ENCODE measurements around the gene SEPTIN8. TPM values are rescaled to one million over a fixed set of nuclear protein-coding genes. Genes with fewer than 3 reads are reported as not detected.

The SEPTIN8 gene
- total RNA-seq, 4 donors from 2014 or later, result 5.2 to 7.9 (median 6.8) TPM

DNA sequence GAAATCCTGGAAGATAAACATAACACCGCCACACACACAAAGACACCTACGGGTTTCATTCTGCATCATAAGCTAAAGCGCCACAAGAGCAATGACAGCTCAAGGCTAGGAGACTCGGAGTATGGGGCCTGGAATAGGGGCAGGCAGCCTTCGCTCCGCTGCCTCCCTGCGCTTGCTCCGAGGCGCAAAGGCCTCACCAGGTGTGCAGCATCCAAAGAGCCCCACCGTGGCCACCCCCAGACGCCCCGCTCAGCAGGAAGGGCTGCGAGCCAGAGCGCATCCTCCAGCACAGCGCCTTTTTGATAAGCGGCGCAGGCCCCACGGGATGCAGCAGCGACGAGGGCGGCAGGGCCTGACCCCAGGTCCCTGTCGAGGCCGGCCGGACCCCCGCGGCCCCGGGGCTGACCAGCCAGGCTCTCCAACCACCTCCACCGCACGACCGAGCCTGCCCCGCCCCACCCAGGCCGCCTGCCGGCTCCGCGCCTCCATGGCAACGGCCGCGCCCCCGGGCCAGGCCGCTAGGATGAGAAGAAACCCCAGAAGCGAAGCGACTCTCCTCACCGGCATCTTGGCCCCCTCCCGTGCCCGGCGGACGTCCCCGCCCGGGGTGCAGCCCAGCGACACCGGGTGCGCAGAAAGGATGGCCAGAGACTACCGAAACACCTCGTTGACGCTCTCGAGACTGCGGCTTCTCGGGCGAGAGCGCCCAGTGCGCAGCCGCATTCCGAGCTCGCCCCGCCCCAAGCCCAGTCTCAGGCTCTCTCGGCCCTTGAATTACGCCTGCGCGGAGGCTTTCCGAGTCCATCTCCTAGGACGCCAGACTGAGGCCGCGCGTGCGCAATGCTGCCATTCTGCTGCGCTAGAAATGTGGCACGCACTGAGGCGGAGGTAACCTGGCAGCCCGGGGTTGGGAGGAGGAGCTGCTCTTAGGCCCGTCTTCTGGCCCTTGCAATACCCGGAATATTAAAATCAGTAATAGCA, 39.9 kb downstream of the SEPTIN8 start, which contains the start of gene KIF3A:
KIF3A (minus strand) TSS at position 694 of the 981 bp plus-strand sequence; CDS start at position 567, 127 bp downstream.
- Histone ChIP-seq H3K27ac (peak within 1 kb of the TSS; percentile 57 to 65 (median 58)), H3K36me3 (no peaks in the 10 kb centered on the region), H3K27me3 (peaks cover 0 to under 1% (median 0%) of the 10 kb centered on the region in 3 donors), H3K9me3 (no peaks in the 10 kb centered on the region), H3K4me1 (peaks cover 5 to 7% of the 10 kb centered on the region in 2 donors), H3K4me3 (peak within 1 kb of the TSS; percentile 74 to 89 (median 86))
- DNase-seq, result peak; percentile 88 to 93
- TF ChIP-seq POLR2A (IDR thresholded peaks at IDR 0.05), result no peak
- TF ChIP-seq, protein P1, sequence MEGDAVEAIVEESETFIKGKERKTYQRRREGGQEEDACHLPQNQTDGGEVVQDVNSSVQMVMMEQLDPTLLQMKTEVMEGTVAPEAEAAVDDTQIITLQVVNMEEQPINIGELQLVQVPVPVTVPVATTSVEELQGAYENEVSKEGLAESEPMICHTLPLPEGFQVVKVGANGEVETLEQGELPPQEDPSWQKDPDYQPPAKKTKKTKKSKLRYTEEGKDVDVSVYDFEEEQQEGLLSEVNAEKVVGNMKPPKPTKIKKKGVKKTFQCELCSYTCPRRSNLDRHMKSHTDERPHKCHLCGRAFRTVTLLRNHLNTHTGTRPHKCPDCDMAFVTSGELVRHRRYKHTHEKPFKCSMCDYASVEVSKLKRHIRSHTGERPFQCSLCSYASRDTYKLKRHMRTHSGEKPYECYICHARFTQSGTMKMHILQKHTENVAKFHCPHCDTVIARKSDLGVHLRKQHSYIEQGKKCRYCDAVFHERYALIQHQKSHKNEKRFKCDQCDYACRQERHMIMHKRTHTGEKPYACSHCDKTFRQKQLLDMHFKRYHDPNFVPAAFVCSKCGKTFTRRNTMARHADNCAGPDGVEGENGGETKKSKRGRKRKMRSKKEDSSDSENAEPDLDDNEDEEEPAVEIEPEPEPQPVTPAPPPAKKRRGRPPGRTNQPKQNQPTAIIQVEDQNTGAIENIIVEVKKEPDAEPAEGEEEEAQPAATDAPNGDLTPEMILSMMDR (IDR thresholded peaks at IDR 0.05 in 4 of 5, conservative IDR thresholded peaks at IDR 0.05 in 1 of 5), result peak in 2 of 5 experiments; percentile 38 to 40
- peak; percentile 99 for ATAC-seq
- in situ Hi-C loops (cut with MboI; ENCODE audit: low sequenced_read_pairs in 4 of 4), result no loop called here
- intact Hi-C loops (cut with DNase I; ENCODE audit: low total_unique reads), result loop anchor here (5.0 kb wide), 2 partner anchors 40 to 85 kb away; partner anchors contain the start of gene SEPTIN8

DNA sequence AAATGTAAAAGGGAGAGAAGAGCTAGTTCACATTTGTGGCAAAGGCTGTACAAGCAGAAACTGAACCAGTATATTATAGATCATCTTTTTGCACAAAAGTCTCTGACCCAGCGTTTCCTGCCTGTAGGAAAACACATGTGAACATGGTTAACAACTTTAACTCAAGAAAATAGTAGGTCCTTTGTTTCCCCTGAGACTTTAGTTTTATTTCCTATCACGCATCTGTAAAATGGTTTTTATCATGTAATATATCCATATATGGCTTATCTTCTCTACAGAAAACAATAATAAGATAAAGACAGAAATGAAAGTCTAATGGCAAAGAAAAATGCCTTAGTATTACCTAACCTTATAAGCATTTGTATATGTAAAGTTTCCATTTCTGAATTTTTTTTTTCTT, 42.4 kb downstream of the SEPTIN8 start:
- intact Hi-C loops (cut with DNase I; ENCODE audit: low total_unique reads), result loop anchor here (5.0 kb wide), 2 partner anchors 43 to 88 kb away; partner anchors contain the start of gene SEPTIN8
- DNase-seq (no peak), ATAC-seq (no peak)
- Histone ChIP-seq H3K9me3 (no peaks in the 10 kb centered on the region), H3K27me3 (no peaks in the 10 kb centered on the region), H3K27ac (no peak overlapping the region), H3K4me1 (peaks cover 5 to 7% of the 10 kb centered on the region in 2 donors), H3K4me3 (no peak overlapping the region), H3K36me3 (no peaks in the 10 kb centered on the region)
- TF ChIP-seq, protein P1 (IDR thresholded peaks at IDR 0.05 in 4 of 5, conservative IDR thresholded peaks at IDR 0.05 in 1 of 5), result no peak
- TF ChIP-seq POLR2A (IDR thresholded peaks at IDR 0.05), result no peak
- in situ Hi-C loops (cut with MboI; ENCODE audit: low sequenced_read_pairs in 4 of 4), result no loop called here

DNA sequence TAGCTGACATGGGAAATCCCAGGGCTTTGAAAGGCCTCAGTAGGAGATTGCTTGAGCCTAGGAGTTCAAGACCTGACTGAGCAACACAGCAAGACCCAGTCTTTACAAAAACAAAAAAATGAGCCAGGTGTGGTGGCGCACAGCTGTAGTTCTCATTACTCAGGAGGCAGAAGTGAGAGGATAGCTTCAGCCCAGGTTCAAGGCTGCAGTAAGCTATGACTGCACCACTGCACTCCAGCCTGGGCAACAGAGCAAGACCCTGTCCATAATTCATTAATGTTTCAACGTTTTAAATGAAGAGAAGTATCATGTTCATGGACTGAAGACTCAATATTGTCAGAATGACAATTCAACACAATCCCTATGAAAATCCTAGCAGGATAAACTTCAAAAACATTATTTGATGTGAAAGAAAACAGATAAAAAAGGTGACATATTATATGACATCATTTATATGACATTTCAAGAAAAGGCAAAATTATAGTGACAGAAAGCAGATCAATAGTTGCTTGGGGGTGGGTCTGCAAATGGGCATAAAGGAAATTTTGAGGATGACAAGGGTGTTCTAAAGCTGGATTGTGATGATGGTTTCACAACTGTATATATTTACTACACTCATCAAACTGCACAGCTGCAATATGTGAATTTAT, 43.4 kb downstream of the SEPTIN8 start:
- Histone ChIP-seq H3K36me3 (no peaks in the 10 kb centered on the region), H3K9me3 (no peaks in the 10 kb centered on the region), H3K27me3 (no peaks in the 10 kb centered on the region), H3K27ac (no peak overlapping the region), H3K4me3 (no peak overlapping the region), H3K4me1 (peaks cover 5 to 7% of the 10 kb centered on the region in 2 donors)
- TF ChIP-seq, protein P1 (IDR thresholded peaks at IDR 0.05 in 4 of 5, conservative IDR thresholded peaks at IDR 0.05 in 1 of 5), result no peak
- TF ChIP-seq POLR2A (IDR thresholded peaks at IDR 0.05), result no peak
- in situ Hi-C loops (cut with MboI; ENCODE audit: low sequenced_read_pairs in 4 of 4) (no loop called here), intact Hi-C loops (cut with DNase I; ENCODE audit: low total_unique reads) (no loop called here)
- no peak for ATAC-seq
- no peak for DNase-seq

DNA sequence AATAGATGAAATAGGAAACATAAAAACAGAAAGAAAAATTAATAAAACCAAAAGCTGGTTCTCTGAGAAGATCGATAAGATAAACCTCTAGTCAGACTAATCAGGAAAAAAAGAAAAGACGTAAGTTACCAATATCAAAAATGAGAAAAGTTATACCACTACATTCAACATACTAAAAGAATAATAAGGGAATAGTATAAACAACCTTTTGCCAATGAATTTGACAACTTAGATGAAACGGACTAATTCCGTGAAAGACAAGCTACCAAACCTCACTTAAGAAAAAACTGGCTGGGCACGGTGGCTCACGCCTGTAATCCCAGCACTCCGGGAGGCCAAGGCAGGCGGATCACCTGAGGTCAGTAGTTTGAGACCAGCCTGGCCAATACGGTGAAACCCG, 47.1 kb downstream of the SEPTIN8 start:
- TF ChIP-seq, protein P1 (IDR thresholded peaks at IDR 0.05 in 4 of 5, conservative IDR thresholded peaks at IDR 0.05 in 1 of 5), result no peak
- no peak for TF ChIP-seq POLR2A (IDR thresholded peaks at IDR 0.05)
- in situ Hi-C loops (cut with MboI; ENCODE audit: low sequenced_read_pairs in 4 of 4), result no loop called here
- no peaks in the 10 kb centered on the region for H3K4me1 ChIP-seq
- H3K9me3 ChIP-seq, result no peaks in the 10 kb centered on the region
- H3K36me3 ChIP-seq, result no peaks in the 10 kb centered on the region
- DNase-seq (no peak), ATAC-seq (no peak)
- H3K27me3 ChIP-seq, result no peaks in the 10 kb centered on the region
- no peak overlapping the region for H3K4me3 ChIP-seq
- intact Hi-C loops (cut with DNase I; ENCODE audit: low total_unique reads), result no loop called here
- no peak overlapping the region for H3K27ac ChIP-seq
